Articular chondrocyte of knee joint (primary cell): Measurements from ENCODE around the gene KCNMA1. TPM values are rescaled to one million over a fixed set of nuclear protein-coding genes. Genes with fewer than 3 reads are reported as not detected.

Source experiments
- small RNA-seq: library from RNA; depleted of rRNA; stranded (forward); fragments of <200 nt; gene quantifications from one replicate; pipeline ENCODE3, GENCODE V24; 2012
- total RNA-seq: library from RNA; depleted of rRNA; stranded (reverse); fragments of >200 nt; gene quantifications from 2 replicates; pipeline ENCODE4 v1.2.3, GENCODE V29; 2012

Gene KCNMA1
- total RNA-seq: 132 and 145 TPM in 2 replicates

GRCh38 chr10:77637532-77638320 is at the start of gene KCNMA1:
Gene KCNMA1, minus strand, starts transcription at chr10:77637808.

Small RNAs within 50 kb of the gene (small RNA-seq; reads per million reads assigned to genes)
- gene ATP5MC1P8: not detected
- not detected for gene COX6CP15
- not detected for gene RF00322
- 2.6 reads per million, percentile 79 among the genes with 10 or more reads in this experiment for gene RNA5SP321
